Measurements from ENCODE around the gene INHBE. TPM values are rescaled to one million over a fixed set of nuclear protein-coding genes. Genes with fewer than 3 reads are reported as not detected.

Gene INHBE
- total RNA-seq, 1 donor from 2014 or later = 0.61 TPM

DNA sequence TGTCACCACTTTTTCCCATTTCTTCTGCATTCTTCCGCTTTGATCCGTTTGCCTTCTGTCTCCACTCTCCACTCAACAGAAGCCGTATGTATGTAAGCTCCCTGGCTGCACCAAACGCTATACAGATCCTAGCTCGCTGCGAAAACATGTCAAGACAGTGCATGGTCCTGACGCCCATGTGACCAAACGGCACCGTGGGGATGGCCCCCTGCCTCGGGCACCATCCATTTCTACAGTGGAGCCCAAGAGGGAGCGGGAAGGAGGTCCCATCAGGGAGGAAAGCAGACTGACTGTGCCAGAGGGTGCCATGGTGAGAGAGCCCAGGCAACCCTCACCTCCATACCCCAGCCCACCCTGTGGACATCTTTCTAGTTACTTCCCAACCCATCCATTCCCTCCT is 12.8 kb downstream of the INHBE start:
- H3K27me3 Mint-ChIP-seq (ENCODE audit: low read depth) = peaks cover 86% of the 10 kb centered on the region
- peaks cover under 1% of the 10 kb centered on the region for H3K4me1 Mint-ChIP-seq
- H3K27ac Mint-ChIP-seq (ENCODE audit: unreplicated experiment) = no peak overlapping the region
- no peak overlapping the region for H3K4me3 Mint-ChIP-seq
- H3K9me3 Mint-ChIP-seq = no peaks in the 10 kb centered on the region
- DNase-seq (ENCODE audit: low read depth, low spot score) = no peak
- H3K36me3 Mint-ChIP-seq (ENCODE audit: low read depth) = no peaks in the 10 kb centered on the region
- TF ChIP-seq, protein P1, sequence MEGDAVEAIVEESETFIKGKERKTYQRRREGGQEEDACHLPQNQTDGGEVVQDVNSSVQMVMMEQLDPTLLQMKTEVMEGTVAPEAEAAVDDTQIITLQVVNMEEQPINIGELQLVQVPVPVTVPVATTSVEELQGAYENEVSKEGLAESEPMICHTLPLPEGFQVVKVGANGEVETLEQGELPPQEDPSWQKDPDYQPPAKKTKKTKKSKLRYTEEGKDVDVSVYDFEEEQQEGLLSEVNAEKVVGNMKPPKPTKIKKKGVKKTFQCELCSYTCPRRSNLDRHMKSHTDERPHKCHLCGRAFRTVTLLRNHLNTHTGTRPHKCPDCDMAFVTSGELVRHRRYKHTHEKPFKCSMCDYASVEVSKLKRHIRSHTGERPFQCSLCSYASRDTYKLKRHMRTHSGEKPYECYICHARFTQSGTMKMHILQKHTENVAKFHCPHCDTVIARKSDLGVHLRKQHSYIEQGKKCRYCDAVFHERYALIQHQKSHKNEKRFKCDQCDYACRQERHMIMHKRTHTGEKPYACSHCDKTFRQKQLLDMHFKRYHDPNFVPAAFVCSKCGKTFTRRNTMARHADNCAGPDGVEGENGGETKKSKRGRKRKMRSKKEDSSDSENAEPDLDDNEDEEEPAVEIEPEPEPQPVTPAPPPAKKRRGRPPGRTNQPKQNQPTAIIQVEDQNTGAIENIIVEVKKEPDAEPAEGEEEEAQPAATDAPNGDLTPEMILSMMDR (conservative IDR thresholded peaks at IDR 0.05) = no peak

DNA sequence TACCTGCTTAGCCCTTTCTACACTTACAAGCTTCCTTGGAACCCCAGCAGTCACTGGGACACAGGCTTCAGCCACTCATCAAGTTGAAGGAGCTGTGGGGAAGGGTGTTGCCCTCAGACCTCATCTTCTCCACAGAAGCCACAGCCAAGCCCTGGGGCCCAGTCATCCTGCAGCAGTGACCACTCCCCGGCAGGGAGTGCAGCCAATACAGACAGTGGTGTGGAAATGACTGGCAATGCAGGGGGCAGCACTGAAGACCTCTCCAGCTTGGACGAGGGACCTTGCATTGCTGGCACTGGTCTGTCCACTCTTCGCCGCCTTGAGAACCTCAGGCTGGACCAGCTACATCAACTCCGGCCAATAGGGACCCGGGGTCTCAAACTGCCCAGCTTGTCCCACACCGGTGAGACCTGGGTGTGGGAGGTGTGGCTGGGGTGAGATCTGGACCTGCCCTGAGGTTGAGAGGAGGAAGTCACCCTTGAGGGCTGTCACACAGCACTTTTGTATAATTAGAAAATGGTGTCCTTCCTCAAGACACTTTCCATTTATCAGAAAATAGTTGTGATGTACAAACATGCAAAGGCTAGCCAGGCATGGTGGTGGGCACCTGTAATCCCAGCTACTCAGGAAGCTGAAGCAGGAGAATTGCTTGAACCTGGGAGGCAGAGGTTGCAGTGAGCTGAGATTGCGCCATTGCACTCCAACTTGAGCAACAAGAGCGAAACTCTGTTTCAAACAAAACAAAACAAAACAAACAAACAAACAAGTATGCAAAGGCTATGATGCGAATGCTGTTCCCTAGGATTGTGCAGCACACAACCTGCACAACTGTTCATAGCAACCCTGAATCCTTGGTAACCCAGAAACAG is 14.4 kb downstream of the INHBE start:
- Mint-ChIP-seq H3K9me3 (no peaks in the 10 kb centered on the region), H3K36me3 (ENCODE audit: low read depth) (no peaks in the 10 kb centered on the region), H3K27ac (ENCODE audit: unreplicated experiment) (no peak overlapping the region), H3K27me3 (ENCODE audit: low read depth) (peaks cover 86% of the 10 kb centered on the region), H3K4me3 (no peak overlapping the region), H3K4me1 (peaks cover 3% of the 10 kb centered on the region)
- TF ChIP-seq, protein P1 (conservative IDR thresholded peaks at IDR 0.05) = no peak
- DNase-seq (ENCODE audit: low read depth, low spot score) = no peak

DNA sequence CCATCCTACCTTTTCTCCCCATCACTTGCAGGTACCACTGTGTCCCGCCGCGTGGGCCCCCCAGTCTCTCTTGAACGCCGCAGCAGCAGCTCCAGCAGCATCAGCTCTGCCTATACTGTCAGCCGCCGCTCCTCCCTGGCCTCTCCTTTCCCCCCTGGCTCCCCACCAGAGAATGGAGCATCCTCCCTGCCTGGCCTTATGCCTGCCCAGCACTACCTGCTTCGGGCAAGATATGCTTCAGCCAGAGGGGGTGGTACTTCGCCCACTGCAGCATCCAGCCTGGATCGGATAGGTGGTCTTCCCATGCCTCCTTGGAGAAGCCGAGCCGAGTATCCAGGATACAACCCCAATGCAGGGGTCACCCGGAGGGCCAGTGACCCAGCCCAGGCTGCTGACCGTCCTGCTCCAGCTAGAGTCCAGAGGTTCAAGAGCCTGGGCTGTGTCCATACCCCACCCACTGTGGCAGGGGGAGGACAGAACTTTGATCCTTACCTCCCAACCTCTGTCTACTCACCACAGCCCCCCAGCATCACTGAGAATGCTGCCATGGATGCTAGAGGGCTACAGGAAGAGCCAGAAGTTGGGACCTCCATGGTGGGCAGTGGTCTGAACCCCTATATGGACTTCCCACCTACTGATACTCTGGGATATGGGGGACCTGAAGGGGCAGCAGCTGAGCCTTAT is 15.3 kb downstream of the INHBE start:
- Mint-ChIP-seq H3K9me3 (no peaks in the 10 kb centered on the region), H3K36me3 (ENCODE audit: low read depth) (no peaks in the 10 kb centered on the region), H3K27ac (ENCODE audit: unreplicated experiment) (no peak overlapping the region), H3K4me3 (no peak overlapping the region), H3K4me1 (peaks cover 4% of the 10 kb centered on the region), H3K27me3 (ENCODE audit: low read depth) (peaks cover 86% of the 10 kb centered on the region)
- TF ChIP-seq, protein P1 (conservative IDR thresholded peaks at IDR 0.05) = no peak
- no peak for DNase-seq (ENCODE audit: low read depth, low spot score)

DNA sequence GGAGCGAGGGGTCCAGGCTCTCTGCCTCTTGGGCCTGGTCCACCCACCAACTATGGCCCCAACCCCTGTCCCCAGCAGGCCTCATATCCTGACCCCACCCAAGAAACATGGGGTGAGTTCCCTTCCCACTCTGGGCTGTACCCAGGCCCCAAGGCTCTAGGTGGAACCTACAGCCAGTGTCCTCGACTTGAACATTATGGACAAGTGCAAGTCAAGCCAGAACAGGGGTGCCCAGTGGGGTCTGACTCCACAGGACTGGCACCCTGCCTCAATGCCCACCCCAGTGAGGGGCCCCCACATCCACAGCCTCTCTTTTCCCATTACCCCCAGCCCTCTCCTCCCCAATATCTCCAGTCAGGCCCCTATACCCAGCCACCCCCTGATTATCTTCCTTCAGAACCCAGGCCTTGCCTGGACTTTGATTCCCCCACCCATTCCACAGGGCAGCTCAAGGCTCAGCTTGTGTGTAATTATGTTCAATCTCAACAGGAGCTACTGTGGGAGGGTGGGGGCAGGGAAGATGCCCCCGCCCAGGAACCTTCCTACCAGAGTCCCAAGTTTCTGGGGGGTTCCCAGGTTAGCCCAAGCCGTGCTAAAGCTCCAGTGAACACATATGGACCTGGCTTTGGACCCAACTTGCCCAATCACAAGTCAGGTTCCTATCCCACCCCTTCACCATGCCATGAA is 16.0 kb downstream of the INHBE start:
- no peaks in the 10 kb centered on the region for H3K36me3 Mint-ChIP-seq (ENCODE audit: low read depth)
- H3K27me3 Mint-ChIP-seq (ENCODE audit: low read depth) = peaks cover 86% of the 10 kb centered on the region
- H3K4me3 Mint-ChIP-seq = no peak overlapping the region
- no peak overlapping the region for H3K27ac Mint-ChIP-seq (ENCODE audit: unreplicated experiment)
- TF ChIP-seq, protein P1 (conservative IDR thresholded peaks at IDR 0.05) = no peak
- peaks cover 4% of the 10 kb centered on the region for H3K4me1 Mint-ChIP-seq
- DNase-seq (ENCODE audit: low read depth, low spot score) = no peak
- H3K9me3 Mint-ChIP-seq = no peaks in the 10 kb centered on the region

DNA sequence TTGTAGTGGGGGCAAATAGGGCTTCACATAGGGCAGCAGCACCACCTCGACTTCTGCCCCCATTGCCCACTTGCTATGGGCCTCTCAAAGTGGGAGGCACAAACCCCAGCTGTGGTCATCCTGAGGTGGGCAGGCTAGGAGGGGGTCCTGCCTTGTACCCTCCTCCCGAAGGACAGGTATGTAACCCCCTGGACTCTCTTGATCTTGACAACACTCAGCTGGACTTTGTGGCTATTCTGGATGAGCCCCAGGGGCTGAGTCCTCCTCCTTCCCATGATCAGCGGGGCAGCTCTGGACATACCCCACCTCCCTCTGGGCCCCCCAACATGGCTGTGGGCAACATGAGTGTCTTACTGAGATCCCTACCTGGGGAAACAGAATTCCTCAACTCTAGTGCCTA is 16.6 kb downstream of the INHBE start:
- no peak for DNase-seq (ENCODE audit: low read depth, low spot score)

More for the DNA sequence above, 16.6 kb downstream of the INHBE start:
- H3K36me3 Mint-ChIP-seq (ENCODE audit: low read depth) = no peaks in the 10 kb centered on the region
- peaks cover 91% of the 10 kb centered on the region for H3K27me3 Mint-ChIP-seq (ENCODE audit: low read depth)
- no peak overlapping the region for H3K27ac Mint-ChIP-seq (ENCODE audit: unreplicated experiment)
- H3K9me3 Mint-ChIP-seq = no peaks in the 10 kb centered on the region
- peaks cover 4% of the 10 kb centered on the region for H3K4me1 Mint-ChIP-seq
- TF ChIP-seq, protein P1 (conservative IDR thresholded peaks at IDR 0.05) = no peak
- no peak overlapping the region for H3K4me3 Mint-ChIP-seq

Data from neural crest cell (in vitro differentiated cells).